NT2/D1 (cell line): Measurements from ENCODE around the gene ZNF503.

Experiments
- DNase-seq: peaks from one replicate; pipeline ENCODE4 v3.0.0-alpha.2; 2011; ENCODE audit warnings: low read depth, low spot score
- H3K27me3 ChIP-seq: 2 replicates; pipeline ENCODE4 v1.6.0; 2011; ENCODE audit warnings: mild to moderate bottlenecking; ENCODE audit not compliant: insufficient read length, insufficient read depth
- H3K36me3 ChIP-seq: 2 replicates; pipeline ENCODE4 v1.6.1; 2011; ENCODE audit warnings: mild to moderate bottlenecking, low read length, mixed read lengths; ENCODE audit not compliant: insufficient read depth, insufficient read length
- H3K4me1 ChIP-seq: 2 replicates; pipeline ENCODE4 v1.5.1; 2011; ENCODE audit not compliant: insufficient read depth, insufficient read length
- H3K4me3 ChIP-seq: 2 replicates; pipeline ENCODE4 v1.5.1; 2011; ENCODE audit warnings: low read depth; ENCODE audit not compliant: insufficient read length
- H3K9ac ChIP-seq: 2 replicates; pipeline ENCODE4 v1.6.0; 2011; ENCODE audit warnings: low read depth; ENCODE audit not compliant: insufficient read length
- H3K9me3 ChIP-seq: 2 replicates; pipeline ENCODE4 v1.5.1; 2011; ENCODE audit warnings: mild to moderate bottlenecking, low read length; ENCODE audit not compliant: insufficient read depth
- SUZ12 ChIP-seq: IDR thresholded peaks from 2 replicates; pipeline ENCODE4 v1.6.1; 2011; ENCODE audit not compliant: insufficient read length, insufficient read depth; ENCODE audit errors: extremely low read depth
- YY1 ChIP-seq: IDR thresholded peaks from 2 replicates; pipeline ENCODE4 v1.6.1; 2011; ENCODE audit not compliant: insufficient read length, insufficient read depth
- ZNF274 ChIP-seq: IDR thresholded peaks from 2 replicates; pipeline ENCODE4 v1.6.1; 2011; ENCODE audit warnings: mild to moderate bottlenecking, low read depth, low read length

ZNF503 gene

DNA sequence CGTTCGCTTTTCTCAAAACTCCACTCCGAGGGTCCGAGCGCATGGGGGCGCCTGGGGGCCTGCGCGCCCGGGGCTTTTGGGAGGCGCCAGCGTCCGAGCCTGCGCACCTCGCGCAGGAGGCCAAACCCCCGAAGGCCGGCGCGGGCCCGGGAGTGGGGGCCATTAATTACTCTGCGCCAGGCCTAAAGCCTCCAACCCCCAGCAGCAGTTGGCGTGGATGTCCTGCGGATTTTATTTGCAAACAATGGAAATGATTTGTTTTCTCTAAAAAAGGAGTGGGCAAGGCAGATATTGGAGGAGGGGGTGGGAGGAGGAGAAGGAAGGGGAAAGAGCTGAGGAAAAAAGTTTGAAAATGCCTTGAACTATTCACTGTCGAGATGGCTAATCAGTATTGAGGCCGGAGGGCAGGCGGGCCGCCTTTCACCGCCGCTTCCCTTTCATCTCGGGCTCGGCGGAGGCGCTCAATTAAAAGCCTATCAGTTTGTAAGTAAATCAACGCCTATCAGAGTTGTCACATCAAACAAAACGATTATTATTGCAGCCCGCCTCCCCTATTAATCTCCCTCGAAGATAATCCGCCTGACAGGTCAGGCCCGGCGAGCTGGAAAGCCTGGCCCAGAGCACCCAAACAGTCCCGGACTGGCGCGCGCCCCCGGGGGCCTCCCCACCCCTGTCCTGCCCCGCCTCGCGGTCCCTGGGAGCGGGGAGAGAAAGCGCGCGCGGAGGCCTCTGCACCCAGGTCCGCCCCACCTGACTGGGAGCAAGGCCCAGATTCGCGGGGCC, 3.4 kb upstream of the ZNF503 start:
- DNase-seq, result no peak
- Histone ChIP-seq H3K36me3 (no peaks in the 10 kb centered on the region), H3K9me3 (no peaks in the 10 kb centered on the region), H3K4me3 (peak overlapping the region; percentile 25), H3K9ac (peak overlapping the region; percentile 21), H3K27me3 (peaks cover 90% of the 10 kb centered on the region), H3K4me1 (no peaks in the 10 kb centered on the region)
- no peak for TF ChIP-seq ZNF274
- TF ChIP-seq SUZ12, result no peak
- TF ChIP-seq YY1, result no peak

DNA sequence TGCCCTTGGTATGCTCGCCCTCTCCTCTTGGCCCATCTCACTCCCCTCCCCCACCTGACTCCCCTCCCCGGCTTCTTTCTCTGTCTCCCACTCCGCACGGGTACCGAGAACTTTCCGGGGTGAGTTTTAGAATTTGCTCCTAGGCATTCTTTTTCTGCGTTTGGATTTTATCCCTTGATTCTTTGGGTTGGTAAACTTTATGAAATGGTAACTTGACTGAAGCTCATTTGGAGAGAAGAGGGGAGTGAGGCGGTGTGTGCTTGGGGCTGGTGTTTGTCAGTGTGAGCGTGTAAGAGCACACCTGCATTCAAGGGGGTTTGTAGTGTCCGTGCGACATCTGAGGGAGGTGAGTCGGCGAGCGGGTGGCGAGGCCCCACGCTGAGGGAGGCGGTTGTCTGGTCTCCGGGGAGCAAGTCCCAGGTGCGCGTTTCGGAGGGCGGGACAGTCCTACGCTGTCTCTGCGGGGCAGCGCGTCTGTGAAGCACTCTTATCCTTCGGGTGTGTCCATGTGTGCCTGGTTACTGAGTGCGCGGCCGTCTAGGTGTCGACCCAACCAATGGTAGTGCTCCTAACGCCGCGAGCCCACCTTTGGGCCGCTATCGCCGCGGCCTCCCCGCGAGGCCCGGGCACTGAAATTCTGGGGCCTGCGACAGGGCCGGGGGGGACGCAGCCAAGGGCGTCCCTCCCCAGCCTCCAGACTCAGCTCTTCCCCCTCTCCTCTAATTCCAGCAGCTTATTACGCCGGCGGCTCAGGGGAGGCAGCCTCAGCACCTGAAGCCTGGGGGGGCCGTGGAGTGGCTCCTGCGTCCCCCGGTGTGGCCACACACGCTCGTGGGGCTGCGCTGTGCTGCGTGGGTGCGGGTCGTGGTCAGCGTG, 2.6 kb upstream of the ZNF503 start:
- Histone ChIP-seq H3K4me3 (peak overlapping the region; percentile 34), H3K9me3 (no peaks in the 10 kb centered on the region), H3K36me3 (no peaks in the 10 kb centered on the region), H3K4me1 (no peaks in the 10 kb centered on the region), H3K27me3 (peaks cover 89% of the 10 kb centered on the region), H3K9ac (peak overlapping the region; percentile 61)
- DNase-seq, result no peak
- TF ChIP-seq YY1 (no peak), SUZ12 (peak; percentile 50)

DNA sequence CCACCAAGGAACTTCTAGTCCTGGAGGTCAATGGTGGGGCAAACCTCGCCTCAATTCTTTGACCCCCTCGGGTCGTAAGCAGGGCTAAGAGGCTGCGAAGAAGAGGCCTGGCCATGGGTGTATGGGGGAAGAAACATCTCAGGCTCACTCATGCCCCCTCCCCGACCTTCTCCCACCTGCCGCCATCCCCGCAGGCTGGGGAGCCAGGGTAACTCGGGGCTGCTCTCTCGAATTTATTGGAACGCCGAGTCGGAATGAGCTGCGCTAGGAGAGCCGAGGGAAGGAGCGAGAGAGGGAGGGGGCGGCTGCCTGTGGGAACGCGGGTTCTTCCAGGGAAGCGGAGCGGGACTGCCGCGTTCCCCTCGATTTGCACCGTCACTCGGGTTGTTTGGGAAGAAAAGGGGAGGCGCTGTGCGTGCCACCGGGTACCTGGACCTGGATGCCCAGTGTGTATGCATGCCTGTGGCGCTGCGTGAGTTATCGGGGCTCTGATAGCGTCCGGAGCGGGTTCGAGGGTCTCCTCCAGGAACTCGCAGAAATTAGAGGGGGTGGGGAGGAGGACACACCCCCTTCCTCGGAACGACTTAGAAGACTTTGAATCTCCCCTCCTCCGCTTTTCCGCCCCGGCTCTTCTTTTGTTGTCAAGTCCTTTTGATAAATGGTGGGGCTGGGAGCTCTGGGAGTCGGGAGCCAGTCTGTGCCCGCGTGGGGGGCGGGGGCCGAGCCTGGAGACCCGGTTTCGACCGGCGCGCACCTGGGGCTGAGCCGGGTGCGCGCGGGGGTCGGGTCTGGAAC, 1.8 kb upstream of the ZNF503 start:
- peaks cover 2% of the 10 kb centered on the region for H3K4me1 ChIP-seq
- DNase-seq, result no peak
- peaks cover 89% of the 10 kb centered on the region for H3K27me3 ChIP-seq
- no peaks in the 10 kb centered on the region for H3K36me3 ChIP-seq
- H3K9me3 ChIP-seq, result no peaks in the 10 kb centered on the region
- no peak overlapping the region for H3K9ac ChIP-seq
- peak overlapping the region; percentile 34 for H3K4me3 ChIP-seq
- no peak for TF ChIP-seq ZNF274
- TF ChIP-seq SUZ12, result no peak
- no peak for TF ChIP-seq YY1

DNA sequence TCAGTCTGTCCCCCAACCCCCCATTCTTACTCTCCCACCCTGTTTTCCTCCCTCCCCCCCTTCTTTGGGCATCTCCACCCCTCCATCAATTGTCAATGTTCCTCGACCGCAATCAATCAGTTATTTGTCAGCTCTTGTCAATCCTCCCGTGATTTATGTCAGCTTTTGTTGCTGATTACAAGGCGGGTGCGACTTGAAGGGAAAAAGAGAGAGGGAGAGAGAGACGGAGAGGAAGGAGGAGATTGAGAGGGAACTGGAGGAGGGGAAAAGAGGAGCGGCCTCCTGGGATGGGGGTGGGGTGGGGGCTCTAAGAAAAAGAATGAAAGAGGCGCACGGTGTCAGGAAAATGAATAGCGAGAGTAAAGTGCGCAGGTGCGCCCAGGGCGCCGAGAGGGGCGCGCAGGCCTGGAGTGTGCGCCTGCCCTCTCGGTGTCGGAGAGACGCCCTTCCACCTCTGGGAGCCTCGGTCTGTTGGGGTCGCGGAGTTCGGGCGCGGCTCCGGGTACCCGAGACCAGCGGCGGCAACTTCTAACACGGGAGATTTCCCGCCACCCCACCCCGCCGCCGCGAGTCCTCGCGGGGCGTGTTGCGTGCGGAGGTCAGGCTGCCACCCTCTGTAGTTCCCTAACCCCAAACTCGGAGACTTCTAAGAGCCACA, 1.1 kb upstream of the ZNF503 start:
- Histone ChIP-seq H3K9me3 (no peaks in the 10 kb centered on the region), H3K36me3 (no peaks in the 10 kb centered on the region), H3K9ac (no peak overlapping the region), H3K27me3 (peaks cover 89% of the 10 kb centered on the region), H3K4me3 (peak overlapping the region; percentile 34), H3K4me1 (peaks cover 2% of the 10 kb centered on the region)
- DNase-seq, result no peak
- TF ChIP-seq SUZ12 (no peak), ZNF274 (no peak), YY1 (no peak)

DNA sequence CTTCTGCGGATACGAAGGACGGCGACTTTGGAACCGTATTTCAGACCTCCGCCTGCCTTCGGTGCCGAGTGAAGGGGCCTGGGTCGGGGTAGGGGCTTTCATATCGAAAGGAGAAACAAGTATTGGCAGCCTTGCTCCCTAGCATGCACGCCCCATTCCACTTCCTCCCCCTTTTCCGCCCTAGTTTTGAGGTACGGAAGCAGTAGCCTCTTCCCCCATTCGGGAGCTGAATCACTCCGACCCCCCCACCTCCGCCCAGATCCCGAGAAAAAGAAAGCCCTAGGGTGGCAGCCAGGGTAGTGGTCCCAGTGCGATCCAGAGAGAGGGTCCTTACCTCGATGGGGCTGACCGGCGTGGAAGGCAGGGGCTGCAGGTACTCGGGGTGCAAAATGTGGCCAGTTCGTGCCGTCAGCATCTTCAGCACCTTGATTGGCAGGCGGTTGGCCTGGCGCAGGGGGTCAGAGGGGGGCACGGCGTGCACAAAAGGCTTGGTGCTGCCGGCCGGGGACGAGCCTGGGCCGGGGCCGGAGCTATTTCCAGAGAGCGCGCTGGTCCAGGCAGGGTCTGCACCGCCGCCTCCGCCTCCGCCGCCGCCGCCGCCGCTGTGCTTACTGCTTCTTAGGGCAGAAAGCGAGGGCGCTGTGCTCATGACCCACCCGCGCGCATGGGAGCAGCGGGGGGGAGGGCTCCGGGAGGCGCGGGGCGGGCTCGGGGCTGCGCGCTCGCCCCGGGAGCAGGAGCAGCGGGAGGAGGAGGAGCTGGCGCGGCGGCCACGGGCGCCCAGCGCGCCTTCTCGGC, 594 bp downstream of the ZNF503 start:
- peak overlapping the region; percentile 50 for H3K4me3 ChIP-seq
- H3K9me3 ChIP-seq, result no peaks in the 10 kb centered on the region
- H3K27me3 ChIP-seq, result peaks cover 88% of the 10 kb centered on the region
- TF ChIP-seq YY1 (no peak), SUZ12 (no peak), ZNF274 (no peak)
- no peaks in the 10 kb centered on the region for H3K36me3 ChIP-seq
- H3K9ac ChIP-seq, result peak overlapping the region; percentile 67
- H3K4me1 ChIP-seq, result peaks cover 4% of the 10 kb centered on the region
- no peak for DNase-seq

DNA sequence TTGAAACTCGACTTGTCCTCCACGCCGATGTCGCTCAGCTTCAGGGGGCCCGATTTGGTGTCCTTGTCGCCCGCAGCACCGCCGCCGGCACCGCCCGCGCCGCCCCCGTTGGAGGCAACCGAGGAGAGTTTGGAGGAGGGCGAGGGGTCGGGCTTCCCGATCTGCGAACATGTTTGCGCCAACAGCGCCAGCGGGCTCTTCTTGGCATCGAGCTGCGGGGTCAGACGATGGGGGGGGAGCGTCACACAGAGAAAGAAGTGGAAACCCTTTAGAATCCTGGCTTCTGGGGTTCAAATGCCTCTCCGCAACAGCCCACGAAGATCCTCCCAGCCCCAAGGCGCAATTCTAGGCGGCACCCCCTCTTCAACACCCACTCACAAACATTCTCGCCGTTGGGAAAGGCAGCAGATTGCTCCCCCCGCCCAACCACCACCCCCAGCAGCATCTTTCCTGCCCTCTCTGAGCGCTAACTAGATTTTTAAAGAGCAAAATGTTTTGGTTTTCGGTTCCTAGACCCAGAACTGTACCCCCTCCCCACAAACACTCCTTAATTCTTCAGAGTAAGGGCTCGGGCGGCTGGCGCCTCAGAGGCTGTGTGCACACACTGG, 1.3 kb downstream of the ZNF503 start:
- Histone ChIP-seq H3K9ac (peak overlapping the region; percentile 67), H3K4me1 (peaks cover 5% of the 10 kb centered on the region), H3K36me3 (no peaks in the 10 kb centered on the region), H3K27me3 (peaks cover 88% of the 10 kb centered on the region), H3K4me3 (peak overlapping the region; percentile 50), H3K9me3 (no peaks in the 10 kb centered on the region)
- DNase-seq, result no peak
- TF ChIP-seq ZNF274, result no peak
